ENCODE data around the gene CAMTA1.

Gene CAMTA1

DNA sequence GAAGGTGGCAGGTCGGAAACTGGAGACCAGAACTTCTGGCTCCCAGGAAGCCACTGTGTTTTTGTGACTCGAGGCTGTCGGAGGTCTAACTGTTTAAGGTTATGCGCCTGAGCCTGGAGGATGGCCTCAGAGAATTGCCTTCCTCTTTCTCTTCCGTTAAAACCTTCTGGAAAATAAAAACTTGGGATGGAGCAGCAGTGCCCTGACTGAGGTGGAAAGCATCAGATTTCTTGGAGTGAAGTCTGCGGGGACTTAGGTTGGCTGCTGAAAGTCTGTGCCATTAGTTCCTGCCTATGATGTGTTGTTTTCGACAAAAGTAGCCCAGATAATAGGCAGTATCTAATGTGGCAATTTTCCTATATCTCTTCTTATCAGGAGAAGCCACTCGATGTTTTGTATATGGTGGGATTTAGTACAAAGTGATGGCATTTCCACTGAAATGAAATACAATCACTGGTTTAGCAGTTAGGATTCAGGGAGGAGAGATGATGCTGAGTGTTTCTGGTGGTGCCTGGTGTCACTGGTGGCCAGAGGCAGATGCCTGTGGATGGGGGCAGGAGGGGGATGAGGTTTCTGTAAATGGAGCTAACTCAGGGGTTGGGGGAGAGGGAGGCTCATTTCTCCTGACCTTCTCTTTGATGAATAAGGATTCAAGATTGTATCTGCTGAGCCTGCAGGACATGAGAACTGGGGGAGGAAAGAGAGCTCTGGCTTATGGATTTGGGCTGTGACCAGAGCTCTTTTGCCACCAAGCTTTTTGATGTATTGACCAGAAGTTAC, 150.8 kb downstream of the CAMTA1 start:
- DNase-seq, result no peak

DNA sequence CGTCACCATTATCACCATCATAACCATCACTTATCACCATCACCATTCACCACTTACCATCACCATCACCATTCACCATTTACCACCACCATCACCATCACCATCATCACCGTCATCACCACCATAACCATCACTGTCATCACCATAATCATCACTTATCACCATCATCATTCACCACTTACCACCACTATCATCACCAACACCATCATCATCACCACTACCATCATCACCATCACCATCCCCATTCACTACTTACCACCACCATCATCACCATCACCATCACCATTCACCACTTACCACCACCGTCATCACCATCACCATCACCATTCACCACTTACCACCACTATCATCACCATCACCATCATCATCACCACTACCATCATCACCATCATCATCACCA, 151.8 kb downstream of the CAMTA1 start:
- no peak for DNase-seq

DNA sequence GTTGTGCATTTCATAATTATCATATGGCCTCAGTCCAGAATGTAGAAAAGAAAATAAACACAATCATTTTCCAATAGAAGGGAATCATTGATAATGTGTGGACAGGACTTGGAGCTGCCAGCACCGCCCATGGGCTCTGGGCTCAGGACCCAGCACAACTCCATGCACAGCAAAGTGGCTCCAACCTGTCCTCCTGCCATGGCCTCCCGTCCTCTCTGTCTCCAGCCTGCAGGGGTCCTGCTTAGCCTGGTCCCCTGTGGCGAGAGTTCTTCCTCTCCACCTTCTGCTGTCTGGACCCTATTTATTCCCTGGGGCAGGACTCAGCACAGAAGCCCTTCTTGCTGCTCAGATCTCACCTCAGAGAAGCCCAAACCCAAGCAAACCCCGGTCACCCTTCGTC, 154.1 kb downstream of the CAMTA1 start:
- DNase-seq, result no peak

DNA sequence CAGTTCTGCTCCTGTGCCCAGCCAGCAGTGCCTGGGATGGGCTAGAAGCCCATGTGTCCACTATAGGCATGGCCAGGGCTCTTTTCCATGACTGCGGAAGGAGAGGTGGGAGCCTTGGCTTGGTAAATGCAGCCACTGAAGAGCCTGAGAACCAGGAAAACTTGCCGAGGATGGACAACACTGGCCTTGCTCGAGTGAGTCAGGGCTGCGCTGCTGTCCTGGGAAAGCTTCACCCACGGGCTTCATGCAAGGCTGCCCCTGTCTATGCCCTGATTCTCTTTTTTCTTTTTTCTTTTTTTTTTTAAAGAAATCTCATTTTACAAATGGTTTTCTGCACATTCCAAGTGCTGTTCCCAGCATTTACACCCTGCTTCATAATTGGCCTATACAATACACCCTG, 156.5 kb downstream of the CAMTA1 start:
- no peak for DNase-seq

DNA sequence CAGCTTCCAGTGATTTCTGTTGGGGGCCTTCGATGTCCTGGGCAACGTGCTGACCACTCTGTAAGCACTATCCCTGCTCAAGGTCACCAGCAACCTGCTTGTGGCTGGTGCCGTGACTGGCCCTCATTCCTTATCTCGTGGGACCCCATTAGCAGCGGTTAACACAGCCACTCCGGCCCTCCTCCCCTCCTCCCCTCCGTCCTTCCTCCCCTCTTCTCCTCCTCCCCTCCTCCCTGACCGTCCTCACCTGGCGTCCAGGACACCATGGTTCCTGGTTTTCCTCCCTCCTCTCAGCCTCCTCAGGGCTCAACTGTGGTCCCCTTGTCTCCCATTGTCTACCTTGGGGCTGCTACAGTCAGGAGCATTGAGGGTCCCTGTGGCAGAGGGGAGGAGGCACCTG, 157.7 kb downstream of the CAMTA1 start:
- DNase-seq, result no peak

DNA sequence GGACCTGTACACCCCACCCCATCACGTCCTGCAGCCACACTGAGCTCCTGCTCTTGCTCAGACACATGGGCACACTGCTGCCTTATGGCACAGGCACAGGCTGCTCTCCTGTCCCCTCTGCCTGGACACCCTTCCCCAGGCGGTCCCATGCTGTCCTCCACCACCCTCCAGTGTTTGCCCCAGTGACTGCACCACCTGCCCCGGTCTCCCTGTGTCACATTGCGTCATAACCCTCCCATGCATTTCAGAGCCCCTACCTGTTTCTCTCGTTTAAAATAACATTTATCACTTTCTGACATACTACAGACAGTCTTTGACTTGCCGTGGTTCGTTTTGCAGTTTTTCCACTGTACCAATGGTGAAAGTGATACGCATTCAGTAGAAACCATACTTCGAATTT, 159.2 kb downstream of the CAMTA1 start:
- no peak for DNase-seq

DNA sequence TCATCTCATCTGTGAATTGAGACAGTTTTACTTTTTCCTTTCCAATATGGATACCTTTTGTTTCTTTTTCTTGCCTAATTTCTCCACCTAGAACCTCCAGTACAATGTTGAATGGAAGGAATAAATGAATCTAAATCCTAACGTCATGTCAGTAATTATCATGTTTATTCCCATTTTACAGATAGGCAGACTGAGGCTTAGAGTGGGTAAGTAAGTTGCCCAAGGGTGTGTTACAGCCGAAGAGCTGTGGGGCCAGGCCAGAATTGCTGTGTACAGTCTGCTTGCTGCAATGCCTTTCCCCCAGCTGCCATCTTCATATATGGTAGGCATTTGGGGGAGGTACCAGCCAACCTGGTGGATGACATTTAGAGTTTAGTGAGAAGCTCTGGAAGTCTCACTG, 162.7 kb downstream of the CAMTA1 start:
- no peak for DNase-seq

DNA sequence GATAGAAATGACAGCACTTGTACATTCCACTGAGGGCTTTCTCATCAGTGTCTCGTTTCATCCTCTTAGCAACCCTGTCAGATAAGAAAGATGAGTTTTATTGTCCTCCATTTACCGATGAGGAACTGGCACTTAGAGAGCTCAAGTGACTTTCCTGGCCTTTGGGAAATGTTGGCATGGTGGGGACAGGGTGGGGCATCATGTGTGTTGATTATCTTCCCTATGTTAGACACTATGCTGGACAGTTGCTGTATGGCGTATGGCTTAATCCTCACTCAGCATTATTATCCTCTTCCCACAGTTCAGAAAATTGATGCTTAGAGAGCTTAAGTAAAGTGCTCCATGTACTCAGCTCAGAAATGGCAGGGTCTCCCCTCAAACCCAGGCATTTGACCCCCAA, 163.2 kb downstream of the CAMTA1 start:
- DNase-seq, result no peak

DNA sequence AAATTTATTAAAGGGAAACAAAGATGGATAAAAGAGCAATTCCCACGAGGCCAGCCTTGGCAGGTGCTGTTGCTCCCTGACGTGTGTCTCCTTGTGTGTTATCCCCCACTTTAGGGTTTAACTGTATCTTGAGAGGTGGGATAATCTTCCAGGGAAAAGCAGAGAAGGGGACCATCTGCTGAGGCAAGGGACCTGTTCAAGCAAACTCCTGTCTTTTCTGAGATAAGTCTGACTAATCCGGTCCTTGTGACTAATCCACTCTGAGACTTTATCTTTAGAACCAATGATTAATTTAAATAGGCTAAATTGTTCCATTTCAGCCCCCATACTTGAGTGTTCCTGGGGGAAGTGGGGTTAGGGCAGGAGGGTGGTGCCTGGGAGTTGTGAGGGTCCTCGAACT, 163.6 kb downstream of the CAMTA1 start:
- no peak for DNase-seq

DNA sequence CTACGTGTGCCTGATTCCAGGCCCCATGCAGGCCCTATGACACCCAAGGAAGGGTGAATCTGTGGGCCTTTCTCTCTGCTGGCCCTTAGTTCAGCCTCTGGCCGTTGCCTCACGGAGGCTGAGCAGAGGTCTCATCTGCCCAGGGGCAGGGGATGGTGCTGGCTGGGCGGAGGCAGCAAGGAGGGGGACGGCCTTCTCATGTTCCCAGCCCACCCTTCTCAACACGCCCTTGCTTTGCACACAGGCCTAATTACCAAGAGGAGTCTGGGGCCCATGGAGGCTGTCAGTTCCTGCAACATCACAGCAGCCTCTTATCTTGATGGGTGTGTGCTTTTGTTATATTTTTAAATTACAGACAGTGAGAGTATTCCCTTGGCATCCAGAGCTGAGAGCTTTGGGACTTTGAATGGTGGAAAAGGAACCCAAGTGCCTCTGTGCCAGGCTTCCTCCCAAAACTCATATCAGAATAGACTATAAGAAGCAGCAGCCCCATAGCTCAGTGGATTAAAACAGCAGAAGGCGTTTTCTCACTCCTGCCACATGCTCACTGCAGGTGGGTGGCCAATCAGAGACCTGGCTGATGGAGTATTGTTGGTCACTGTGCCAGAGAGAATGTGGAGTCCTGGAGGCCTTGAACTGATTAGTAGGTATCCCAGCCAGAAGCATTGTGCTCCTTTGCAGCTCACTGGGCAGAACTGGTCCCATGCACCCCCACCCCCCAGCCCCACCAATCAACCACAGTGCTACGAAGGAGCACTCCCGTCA, 164.9 kb downstream of the CAMTA1 start:
- no peak for DNase-seq

DNA sequence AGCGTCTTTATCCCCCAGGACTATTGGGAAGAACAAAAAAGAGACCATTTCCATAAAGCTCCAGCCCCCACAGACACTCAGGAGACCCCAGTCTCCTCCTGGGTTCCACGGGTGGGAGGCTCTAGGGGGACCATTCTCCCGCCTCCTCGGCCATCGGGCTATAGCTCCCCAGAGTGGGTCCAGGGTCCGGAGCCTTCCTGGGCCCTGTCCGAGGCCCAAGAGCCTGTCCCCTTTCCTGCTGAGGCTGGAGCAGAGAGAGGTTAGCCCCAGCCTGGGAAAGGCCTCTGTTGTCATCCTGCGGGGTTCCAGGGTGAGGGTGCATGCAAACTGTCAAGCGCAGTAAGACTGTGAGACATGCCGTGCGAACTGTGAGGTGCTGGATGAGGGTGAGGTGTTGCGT, 166.3 kb downstream of the CAMTA1 start:
- DNase-seq, result no peak

DNA sequence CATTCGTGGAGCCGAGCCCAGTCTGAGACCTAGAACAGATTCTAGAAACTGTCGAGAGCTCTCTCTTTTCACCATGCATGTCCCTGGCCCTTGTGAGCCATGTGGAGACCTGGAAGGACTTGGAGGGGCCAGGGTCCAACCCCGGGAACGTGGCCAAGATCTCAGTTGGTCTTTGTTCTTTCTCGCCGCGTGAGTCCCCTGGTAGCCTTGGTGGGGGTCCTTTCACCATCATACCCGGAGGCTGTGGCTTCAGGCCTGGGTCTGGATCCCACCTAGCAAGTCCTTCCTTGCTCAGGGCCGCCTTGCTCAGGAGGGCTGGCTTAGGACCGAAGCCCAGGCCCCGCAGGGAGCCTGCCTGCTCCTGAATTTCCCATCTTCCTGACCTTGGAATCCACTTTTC, 168.0 kb downstream of the CAMTA1 start:
- DNase-seq, result no peak

DNA sequence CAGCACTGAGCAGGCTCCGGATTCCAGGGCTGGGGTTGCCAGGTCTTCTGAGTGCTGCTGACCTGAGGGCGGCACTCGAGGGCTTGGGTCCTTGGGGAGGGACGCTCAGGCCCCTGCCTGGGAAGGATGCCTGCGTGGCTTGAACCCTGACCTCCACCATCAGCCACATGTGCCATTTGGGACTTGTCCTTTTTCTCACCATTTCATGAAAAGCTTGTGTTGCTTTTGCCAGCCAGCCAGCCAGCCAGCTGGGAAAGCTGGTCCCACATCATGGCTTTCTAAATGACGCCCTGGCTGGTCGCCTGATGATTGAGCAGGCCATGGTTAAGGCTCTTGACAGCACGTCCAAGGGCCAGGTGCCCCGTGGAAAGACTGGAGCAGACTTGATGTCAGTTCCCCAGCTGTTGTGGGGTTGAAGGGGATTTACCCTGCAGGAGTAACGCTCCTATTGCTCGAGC, 168.7 kb downstream of the CAMTA1 start:
- DNase-seq, result no peak

DNA sequence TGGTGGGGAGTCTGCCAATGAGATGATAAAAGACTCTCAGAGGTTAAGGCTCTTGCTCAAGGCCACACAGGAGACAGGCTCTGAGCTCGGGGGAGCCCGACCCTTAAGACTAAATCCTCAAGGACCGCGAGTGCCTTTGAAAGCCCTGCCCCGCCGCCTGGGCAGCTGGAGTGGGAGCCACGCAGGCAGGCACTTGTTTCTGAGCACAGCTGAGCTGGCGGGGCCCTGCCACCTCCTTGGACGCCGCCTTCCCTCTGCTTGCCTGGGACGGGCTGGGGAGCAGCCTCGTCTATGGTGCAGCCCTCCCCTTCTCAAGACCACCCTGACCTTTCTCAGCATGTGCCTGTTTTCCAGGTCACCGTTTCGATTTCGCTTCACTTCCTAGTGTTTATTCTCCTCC, 169.3 kb downstream of the CAMTA1 start:
- no peak for DNase-seq

DNA sequence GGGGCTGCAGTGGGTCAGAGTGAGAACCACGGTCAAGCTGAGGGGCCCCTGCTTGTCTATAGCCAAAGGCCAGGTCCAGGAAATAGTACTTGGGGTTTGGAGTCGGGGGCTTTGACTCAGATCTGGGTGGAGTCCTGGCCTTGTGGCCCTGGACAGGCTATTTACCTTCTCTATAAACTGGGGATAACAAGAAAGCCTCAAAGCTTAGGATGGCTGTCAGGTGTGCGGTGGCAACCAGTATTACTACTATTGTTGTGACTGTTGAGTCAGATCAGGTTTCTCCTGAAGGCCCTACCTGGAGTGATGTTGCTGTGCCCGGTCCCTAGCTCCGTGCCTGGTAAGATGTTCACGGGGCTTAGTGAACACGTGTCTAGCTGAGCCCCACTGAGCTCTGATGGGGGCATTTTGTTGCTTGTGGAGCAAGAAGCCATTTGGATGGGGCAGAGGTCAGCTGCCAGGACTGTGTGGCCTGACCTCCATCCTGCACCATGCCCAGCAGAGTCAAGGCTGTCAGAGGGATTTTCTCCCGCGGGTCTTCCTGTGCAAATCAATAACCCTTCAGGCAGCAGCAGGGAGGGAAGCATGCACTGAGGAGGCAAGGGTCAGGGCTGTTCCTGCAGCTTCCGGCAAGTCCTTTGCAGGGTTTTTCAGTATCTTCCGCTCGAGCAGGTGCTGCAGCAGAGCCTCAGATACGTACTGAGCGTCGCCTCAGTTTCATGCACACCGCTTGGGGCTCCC, 170.3 kb downstream of the CAMTA1 start:
- no peak for DNase-seq

DNA sequence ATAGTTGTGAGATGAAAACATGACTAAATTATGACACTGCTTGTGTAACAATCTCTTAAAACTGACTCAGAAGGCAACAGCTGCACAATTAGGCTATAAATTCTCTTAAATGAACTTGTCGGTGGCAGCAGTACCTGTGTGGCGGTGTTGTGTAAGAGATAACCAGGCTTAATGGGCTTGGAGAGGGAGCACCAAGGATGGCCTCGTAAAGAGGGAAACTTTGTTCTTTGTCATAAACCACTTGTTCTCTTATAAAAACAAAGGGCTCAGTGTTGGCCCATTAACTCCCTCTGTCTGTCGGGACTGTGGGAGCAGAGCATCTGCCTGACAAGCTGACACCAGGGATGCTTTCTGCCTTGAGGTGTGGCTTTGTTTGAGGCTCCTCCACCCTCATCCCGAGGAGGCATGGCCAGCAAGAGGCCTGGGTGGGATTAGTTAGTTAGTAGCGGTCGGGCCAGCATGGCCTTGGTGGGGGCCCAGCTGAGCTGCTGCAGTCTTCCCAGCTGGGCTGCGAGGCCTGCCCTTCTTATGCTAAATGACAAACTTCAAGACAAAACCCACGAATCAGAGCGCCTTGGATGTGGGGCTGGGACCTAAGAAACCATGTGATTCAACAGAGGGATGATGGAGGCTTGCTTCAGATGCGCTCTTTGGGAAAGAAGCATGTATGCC, 171.4 kb downstream of the CAMTA1 start:
- no peak for DNase-seq

DNA sequence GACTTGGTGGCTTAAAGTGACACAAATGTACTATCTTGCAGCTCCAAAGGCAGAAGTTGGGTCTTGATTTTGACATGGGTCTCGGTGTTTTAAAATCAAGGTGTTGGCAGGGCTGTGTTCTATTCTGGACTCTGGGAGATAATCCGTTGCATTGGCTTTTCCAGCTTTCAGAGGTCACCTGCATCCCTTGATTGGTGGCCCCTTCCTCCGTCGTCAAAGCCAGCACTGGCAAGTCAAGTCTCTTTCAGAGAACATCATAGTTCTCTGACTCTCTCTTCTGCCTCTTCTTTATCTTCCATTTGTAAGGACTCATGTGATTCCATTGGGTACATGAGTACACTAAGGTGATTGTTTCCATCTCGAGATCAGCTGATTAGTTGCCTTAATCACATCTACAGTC, 172.1 kb downstream of the CAMTA1 start:
- no peak for DNase-seq

DNA sequence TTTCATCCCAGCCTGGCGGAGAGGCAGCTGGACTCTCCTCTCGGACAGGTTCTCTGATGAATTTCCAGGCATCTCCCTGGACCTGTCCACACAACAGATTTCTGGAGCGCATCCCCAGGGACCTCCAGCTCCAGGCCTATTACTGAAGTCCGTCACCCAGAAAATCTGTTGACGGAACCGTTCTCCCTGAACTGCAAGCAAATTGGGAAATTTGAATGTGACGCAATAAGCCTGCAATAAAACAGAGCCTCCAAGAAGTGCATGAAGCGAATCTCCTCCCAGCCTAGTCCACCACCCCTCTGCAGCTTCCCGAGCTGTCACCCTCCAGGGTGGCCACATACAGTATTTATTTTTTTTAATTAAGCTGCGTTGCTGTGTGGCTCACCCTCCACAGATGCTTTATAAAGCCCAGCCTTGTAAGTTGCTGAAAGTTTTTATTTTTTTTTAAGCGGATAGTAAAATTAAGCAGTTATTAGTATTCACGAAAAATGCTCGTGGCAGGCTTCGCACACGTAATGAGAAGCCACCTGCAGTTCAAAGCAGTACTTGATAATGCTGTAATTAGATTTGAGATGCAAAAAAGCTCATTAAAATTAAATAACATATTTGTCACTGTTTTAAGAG, 173.3 kb downstream of the CAMTA1 start:
- no peak for DNase-seq

DNA sequence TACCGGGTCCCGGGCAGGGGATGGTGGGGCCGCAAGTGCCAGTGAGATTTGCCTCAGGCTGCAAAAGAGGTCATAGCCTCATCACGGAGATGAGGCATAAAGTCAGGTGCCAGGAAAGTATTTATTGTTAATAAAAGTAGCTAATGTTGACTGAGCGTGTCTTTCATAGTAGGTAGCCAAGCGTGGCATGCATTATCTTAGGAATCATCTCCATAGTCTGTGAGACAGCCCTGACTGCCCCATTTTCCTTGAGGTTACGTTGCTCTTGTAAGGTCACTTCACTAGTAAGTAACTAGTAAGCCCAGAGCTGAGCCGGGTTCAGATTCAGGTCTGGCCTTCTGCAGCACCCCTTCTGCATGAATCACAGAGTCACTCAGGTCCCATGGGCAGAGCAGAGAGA, 174.2 kb downstream of the CAMTA1 start:
- DNase-seq, result no peak

DNA sequence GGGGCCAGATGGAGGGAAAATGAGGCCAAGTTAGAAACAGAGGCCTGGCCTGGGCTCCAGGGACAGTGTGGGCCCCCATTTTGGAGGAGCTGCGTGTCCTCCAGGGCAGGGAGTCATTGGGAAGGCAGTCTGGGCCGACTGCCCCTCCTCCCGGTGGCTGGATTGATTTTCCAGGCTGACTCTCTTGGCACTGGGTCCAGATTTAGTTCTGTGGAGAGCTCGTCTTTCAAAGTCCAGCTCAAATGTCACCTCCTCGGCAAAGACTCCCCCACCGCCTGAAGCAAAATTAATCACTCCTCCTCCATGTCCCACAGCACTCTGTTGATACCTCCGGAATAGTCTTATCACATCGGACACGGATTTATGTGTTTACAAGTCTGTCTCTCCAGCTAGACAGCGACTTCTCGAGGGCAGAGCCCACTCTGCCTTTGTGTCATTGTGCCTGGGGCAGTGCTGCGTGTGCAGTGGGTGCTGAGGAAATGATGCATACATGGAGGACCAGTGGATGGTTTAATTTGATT, 175.1 kb downstream of the CAMTA1 start:
- DNase-seq, result no peak

DNA sequence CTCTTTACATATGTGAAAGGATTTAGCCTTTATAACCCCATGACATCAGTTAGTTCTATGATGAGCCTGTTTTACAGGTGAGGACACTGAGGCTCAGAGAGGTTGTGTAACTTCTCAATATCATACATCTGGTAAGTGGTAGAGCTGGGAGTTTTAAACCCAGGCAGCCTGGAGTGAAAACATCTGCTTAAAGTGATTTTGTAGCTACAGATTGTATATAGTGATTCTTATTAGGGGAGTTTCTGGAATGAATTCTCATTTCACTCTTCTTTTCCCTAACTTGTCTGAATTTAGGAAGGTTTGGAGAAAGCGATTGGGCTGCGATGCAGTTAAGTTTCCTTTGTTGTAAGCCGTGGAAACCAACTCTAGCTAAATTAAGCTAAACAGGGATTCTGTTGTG, 175.6 kb downstream of the CAMTA1 start:
- no peak for DNase-seq

DNA sequence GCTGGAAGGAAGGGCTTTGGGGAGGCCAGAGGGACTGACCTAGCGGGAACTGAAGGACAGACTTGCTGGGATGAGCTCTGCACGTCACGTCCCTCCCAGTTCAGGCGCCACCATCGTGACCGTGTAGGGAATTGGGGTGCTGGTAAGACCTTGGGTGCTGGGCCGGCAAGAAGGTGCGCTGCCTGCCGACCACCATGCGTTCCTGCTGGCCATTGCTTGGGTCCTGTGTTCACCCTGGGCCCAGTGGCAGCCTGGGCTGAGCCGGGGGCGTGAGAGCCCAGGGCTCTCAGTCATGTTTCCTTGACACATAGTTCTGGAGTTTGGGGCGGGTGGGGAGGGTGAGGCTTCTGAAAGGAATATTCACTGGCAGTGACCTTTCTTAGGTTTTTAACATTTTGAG, 176.0 kb downstream of the CAMTA1 start:
- no peak for DNase-seq

All from T-helper 2 cell (primary cell).